ENCODE results near the gene CLTRN. TPM values are rescaled to one million over a fixed set of nuclear protein-coding genes. Genes with fewer than 3 reads are reported as not detected.
A peak's percentile ranks its signal among the peaks of the same experiment; 100 is the strongest.

The CLTRN gene
- total and polyA plus RNA-seq, 2 donors from 2014 or later: 30.7 to 129 TPM

DNA sequence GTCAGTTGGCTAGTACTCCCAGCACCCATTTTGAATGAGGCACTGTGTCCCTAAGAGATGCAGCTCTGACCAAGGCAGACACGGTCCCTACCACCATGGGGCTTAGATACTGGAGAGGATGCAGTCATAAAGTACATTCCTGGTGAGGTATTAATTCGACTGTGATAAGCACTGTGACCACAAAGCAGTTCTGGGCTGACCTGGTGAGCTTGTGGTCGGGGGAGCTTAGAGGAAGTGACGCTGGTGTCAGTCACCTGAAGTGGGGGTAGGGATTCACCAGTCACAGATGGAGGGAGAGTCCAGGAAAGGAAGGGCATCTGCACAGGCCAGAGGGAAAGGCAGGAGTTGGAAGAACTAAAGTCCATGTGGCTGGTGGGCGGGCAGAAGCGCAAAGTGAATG lies 15.8 kb upstream of the CLTRN start:
- Histone ChIP-seq H3K9ac (ENCODE audit: low read length in 3 of 3) (no peak overlapping the region), H3K27me3 (ENCODE audit: control insufficient read depth, insufficient read depth, low read length) (peaks cover 10% of the 10 kb centered on the region), H3K27ac (ENCODE audit: low read depth in 2 of 2, low read length in 2 of 2) (no peak overlapping the region), H3K4me3 (ENCODE audit: low read length in 3 of 3) (no peak overlapping the region), H3K9me3 (ENCODE audit: control insufficient read depth in 2 of 3, insufficient read depth in 1 of 3, low read length in 3 of 3) (no peaks in the 10 kb centered on the region), H3K4me1 (ENCODE audit: control insufficient read depth in 2 of 3, insufficient read depth in 2 of 3, low read depth in 1 of 3, low read length in 3 of 3) (peaks cover 5% of the 10 kb centered on the region in 3 donors), H3K36me3 (ENCODE audit: control insufficient read depth in 2 of 3, insufficient read depth in 3 of 3, low read length in 3 of 3) (peaks cover 0 to 2% (median 2%) of the 10 kb centered on the region in 3 donors)
- intact Hi-C loops (cut with DNase I): no loop called here
- no peak for DNase-seq
- FAIRE-seq: no peak
- TF ChIP-seq, protein P1, sequence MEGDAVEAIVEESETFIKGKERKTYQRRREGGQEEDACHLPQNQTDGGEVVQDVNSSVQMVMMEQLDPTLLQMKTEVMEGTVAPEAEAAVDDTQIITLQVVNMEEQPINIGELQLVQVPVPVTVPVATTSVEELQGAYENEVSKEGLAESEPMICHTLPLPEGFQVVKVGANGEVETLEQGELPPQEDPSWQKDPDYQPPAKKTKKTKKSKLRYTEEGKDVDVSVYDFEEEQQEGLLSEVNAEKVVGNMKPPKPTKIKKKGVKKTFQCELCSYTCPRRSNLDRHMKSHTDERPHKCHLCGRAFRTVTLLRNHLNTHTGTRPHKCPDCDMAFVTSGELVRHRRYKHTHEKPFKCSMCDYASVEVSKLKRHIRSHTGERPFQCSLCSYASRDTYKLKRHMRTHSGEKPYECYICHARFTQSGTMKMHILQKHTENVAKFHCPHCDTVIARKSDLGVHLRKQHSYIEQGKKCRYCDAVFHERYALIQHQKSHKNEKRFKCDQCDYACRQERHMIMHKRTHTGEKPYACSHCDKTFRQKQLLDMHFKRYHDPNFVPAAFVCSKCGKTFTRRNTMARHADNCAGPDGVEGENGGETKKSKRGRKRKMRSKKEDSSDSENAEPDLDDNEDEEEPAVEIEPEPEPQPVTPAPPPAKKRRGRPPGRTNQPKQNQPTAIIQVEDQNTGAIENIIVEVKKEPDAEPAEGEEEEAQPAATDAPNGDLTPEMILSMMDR (IDR thresholded peaks at IDR 0.05; ENCODE audit: borderline replicate concordance, extremely low read depth, insufficient read depth): no peak

DNA sequence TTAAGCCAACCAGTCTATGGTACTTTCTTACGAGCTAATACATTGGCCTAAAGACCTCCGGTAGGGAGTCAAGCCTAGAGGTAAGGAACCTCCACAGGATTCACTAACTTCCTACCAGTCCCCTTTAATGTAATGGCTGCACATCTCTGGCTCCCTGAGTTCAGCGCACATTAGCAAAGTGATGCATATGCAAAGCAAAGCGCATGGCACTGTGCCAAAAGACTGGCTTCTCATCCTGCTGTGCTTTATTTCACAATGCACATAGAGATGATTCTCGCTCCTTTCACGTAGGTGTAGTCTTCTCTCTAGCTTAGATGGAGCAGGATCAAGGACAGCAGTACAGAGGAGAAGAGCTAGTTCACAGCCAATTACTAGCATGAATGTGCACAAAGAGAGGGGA lies 14.6 kb upstream of the CLTRN start:
- peaks cover 0 to 2% (median 2%) of the 10 kb centered on the region in 3 donors for H3K36me3 ChIP-seq (ENCODE audit: control insufficient read depth in 2 of 3, insufficient read depth in 3 of 3, low read length in 3 of 3)
- no peak overlapping the region for H3K27ac ChIP-seq (ENCODE audit: low read depth in 2 of 2, low read length in 2 of 2)
- no peaks in the 10 kb centered on the region for H3K9me3 ChIP-seq (ENCODE audit: control insufficient read depth in 2 of 3, insufficient read depth in 1 of 3, low read length in 3 of 3)
- TF ChIP-seq, protein P1 (IDR thresholded peaks at IDR 0.05; ENCODE audit: borderline replicate concordance, extremely low read depth, insufficient read depth): no peak
- DNase-seq (no peak), FAIRE-seq (no peak)
- intact Hi-C loops (cut with DNase I): no loop called here
- H3K4me1 ChIP-seq (ENCODE audit: control insufficient read depth in 2 of 3, insufficient read depth in 2 of 3, low read depth in 1 of 3, low read length in 3 of 3): peaks cover 5% of the 10 kb centered on the region in 3 donors
- H3K27me3 ChIP-seq (ENCODE audit: control insufficient read depth, insufficient read depth, low read length): peaks cover 8% of the 10 kb centered on the region
- H3K9ac ChIP-seq (ENCODE audit: low read length in 3 of 3): no peak overlapping the region
- no peak overlapping the region for H3K4me3 ChIP-seq (ENCODE audit: low read length in 3 of 3)

DNA sequence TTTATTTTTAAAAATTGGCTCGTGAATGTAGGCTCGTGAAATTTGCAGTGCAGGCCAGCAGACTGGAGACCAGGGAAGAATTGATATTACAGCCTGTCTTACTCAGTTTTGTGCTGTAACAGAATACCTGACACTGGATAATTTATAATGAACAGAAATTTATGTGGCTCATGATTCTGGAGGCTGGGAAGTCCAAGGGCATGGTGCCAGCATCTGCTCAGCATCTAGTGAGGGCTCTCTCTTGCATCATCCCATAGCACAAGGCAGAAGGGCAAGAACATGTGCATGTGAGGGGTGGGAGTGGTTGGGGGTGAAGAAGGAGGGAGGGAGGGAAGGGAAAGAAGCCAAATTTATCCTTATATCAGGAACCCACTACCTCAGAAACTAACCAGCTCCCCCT lies 13.7 kb upstream of the CLTRN start:
- intact Hi-C loops (cut with DNase I): no loop called here
- H3K27me3 ChIP-seq (ENCODE audit: control insufficient read depth, insufficient read depth, low read length): peaks cover 8% of the 10 kb centered on the region
- H3K36me3 ChIP-seq (ENCODE audit: control insufficient read depth in 2 of 3, insufficient read depth in 3 of 3, low read length in 3 of 3): peaks cover 0 to 2% (median 2%) of the 10 kb centered on the region in 3 donors
- H3K9ac ChIP-seq (ENCODE audit: low read length in 3 of 3): no peak overlapping the region
- no peaks in the 10 kb centered on the region for H3K9me3 ChIP-seq (ENCODE audit: control insufficient read depth in 2 of 3, insufficient read depth in 1 of 3, low read length in 3 of 3)
- peaks cover 5% of the 10 kb centered on the region in 3 donors for H3K4me1 ChIP-seq (ENCODE audit: control insufficient read depth in 2 of 3, insufficient read depth in 2 of 3, low read depth in 1 of 3, low read length in 3 of 3)
- no peak overlapping the region for H3K27ac ChIP-seq (ENCODE audit: low read depth in 2 of 2, low read length in 2 of 2)
- no peak overlapping the region for H3K4me3 ChIP-seq (ENCODE audit: low read length in 3 of 3)
- TF ChIP-seq, protein P1 (IDR thresholded peaks at IDR 0.05; ENCODE audit: borderline replicate concordance, extremely low read depth, insufficient read depth): no peak
- DNase-seq (no peak), FAIRE-seq (no peak)

DNA sequence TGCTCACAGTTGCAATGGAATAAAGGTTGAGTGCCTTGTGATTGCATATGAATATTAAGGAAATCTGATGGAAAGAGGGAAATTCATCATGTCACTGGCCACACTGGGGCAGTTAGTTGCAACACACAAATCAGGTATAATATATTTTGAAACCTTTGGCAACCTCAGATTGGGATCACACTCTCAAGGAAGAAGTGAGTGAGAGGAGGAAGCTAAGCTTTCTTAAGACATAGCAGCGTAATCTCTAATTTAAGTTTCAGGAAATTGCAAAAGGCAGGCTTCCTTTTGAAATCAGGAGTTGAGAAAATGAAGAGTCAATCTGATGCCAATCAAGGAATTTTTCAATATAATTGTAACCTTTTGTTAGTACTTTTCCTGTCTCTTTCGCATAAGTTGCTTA lies 12.3 kb upstream of the CLTRN start:
- no peak overlapping the region for H3K27ac ChIP-seq (ENCODE audit: low read depth in 2 of 2, low read length in 2 of 2)
- TF ChIP-seq, protein P1 (IDR thresholded peaks at IDR 0.05; ENCODE audit: borderline replicate concordance, extremely low read depth, insufficient read depth): no peak
- DNase-seq (no peak), FAIRE-seq (no peak)
- peaks cover 5% of the 10 kb centered on the region in 3 donors for H3K4me1 ChIP-seq (ENCODE audit: control insufficient read depth in 2 of 3, insufficient read depth in 2 of 3, low read depth in 1 of 3, low read length in 3 of 3)
- peak overlapping the region in 1 of 3 donors; percentile 93 for H3K4me3 ChIP-seq (ENCODE audit: low read length in 3 of 3)
- H3K36me3 ChIP-seq (ENCODE audit: control insufficient read depth in 2 of 3, insufficient read depth in 3 of 3, low read length in 3 of 3): peaks cover 0 to 2% (median 2%) of the 10 kb centered on the region in 3 donors
- peaks cover 11% of the 10 kb centered on the region for H3K27me3 ChIP-seq (ENCODE audit: control insufficient read depth, insufficient read depth, low read length)
- H3K9me3 ChIP-seq (ENCODE audit: control insufficient read depth in 2 of 3, insufficient read depth in 1 of 3, low read length in 3 of 3): no peaks in the 10 kb centered on the region
- intact Hi-C loops (cut with DNase I): no loop called here
- no peak overlapping the region for H3K9ac ChIP-seq (ENCODE audit: low read length in 3 of 3)

Data from kidney (tissue), 14 donors.